Activated naive CD8-positive, alpha-beta T cell (primary cell): ENCODE results near the gene VSTM2B.

Experiments
- H3K27ac Mint-ChIP-seq: one replicate; pipeline ENCODE4 v1.8.0; 2021; ENCODE audit warnings: mixed read lengths
- H3K27me3 Mint-ChIP-seq: one replicate; pipeline ENCODE4 v1.8.0; 2021; ENCODE audit warnings: mixed read lengths
- H3K36me3 Mint-ChIP-seq: one replicate; pipeline ENCODE4 v1.8.0; 2021; ENCODE audit warnings: mixed read lengths
- H3K4me1 Mint-ChIP-seq: one replicate; pipeline ENCODE4 v1.8.0; 2021; ENCODE audit warnings: low read depth, mixed read lengths
- H3K4me3 Mint-ChIP-seq: one replicate; pipeline ENCODE4 v1.8.0; 2021; ENCODE audit warnings: mild to moderate bottlenecking, mixed read lengths
- H3K9me3 Mint-ChIP-seq: one replicate; pipeline ENCODE4 v1.8.0; 2021; ENCODE audit warnings: low read depth, mixed read lengths

The VSTM2B gene

GRCh38 chr19:29489172-29489951 lies 36.4 kb upstream of the VSTM2B start:
- Mint-ChIP-seq H3K27me3 (peaks cover 39% of the 10 kb centered on the region), H3K27ac (no peak overlapping the region)

GRCh38 chr19:29491491-29491890 lies 34.3 kb upstream of the VSTM2B start:
- Mint-ChIP-seq H3K36me3 (no peaks in the 10 kb centered on the region), H3K4me1 (peaks cover 2% of the 10 kb centered on the region), H3K27ac (no peak overlapping the region), H3K9me3 (no peaks in the 10 kb centered on the region), H3K4me3 (no peak overlapping the region), H3K27me3 (peaks cover 34% of the 10 kb centered on the region)

More at GRCh38 chr19:29489172-29489951, 36.4 kb upstream of the VSTM2B start:
- Mint-ChIP-seq H3K9me3 (no peaks in the 10 kb centered on the region), H3K36me3 (no peaks in the 10 kb centered on the region), H3K4me3 (no peak overlapping the region), H3K4me1 (peaks cover 2% of the 10 kb centered on the region)

GRCh38 chr19:29491995-29492577 lies 33.7 kb upstream of the VSTM2B start:
- Mint-ChIP-seq H3K36me3 (no peaks in the 10 kb centered on the region), H3K4me1 (peaks cover 2% of the 10 kb centered on the region), H3K9me3 (no peaks in the 10 kb centered on the region), H3K27me3 (peaks cover 33% of the 10 kb centered on the region), H3K4me3 (no peak overlapping the region), H3K27ac (no peak overlapping the region)

GRCh38 chr19:29492769-29493168 lies 33.0 kb upstream of the VSTM2B start:
- H3K4me3 Mint-ChIP-seq, result no peak overlapping the region
- H3K27me3 Mint-ChIP-seq, result peaks cover 31% of the 10 kb centered on the region
- H3K4me1 Mint-ChIP-seq, result peaks cover 2% of the 10 kb centered on the region
- H3K27ac Mint-ChIP-seq, result no peak overlapping the region
- no peaks in the 10 kb centered on the region for H3K36me3 Mint-ChIP-seq
- no peaks in the 10 kb centered on the region for H3K9me3 Mint-ChIP-seq

- Mint-ChIP-seq H3K27ac (no peak overlapping the region), H3K27me3 (peaks cover 23% of the 10 kb centered on the region), H3K4me3 (no peak overlapping the region), H3K4me1 (peaks cover 2% of the 10 kb centered on the region), H3K9me3 (no peaks in the 10 kb centered on the region), H3K36me3 (no peaks in the 10 kb centered on the region)
Measured at GRCh38 chr19:29495091-29495490, 30.7 kb upstream of the VSTM2B start.

GRCh38 chr19:29495901-29496441 lies 29.8 kb upstream of the VSTM2B start:
- H3K9me3 Mint-ChIP-seq, result no peaks in the 10 kb centered on the region
- H3K27me3 Mint-ChIP-seq, result peaks cover 19% of the 10 kb centered on the region
- H3K36me3 Mint-ChIP-seq, result no peaks in the 10 kb centered on the region
- no peak overlapping the region for H3K27ac Mint-ChIP-seq
- H3K4me1 Mint-ChIP-seq, result peaks cover 2% of the 10 kb centered on the region
- H3K4me3 Mint-ChIP-seq, result no peak overlapping the region

GRCh38 chr19:29497241-29497640 lies 28.6 kb upstream of the VSTM2B start:
- Mint-ChIP-seq H3K4me1 (peaks cover 2% of the 10 kb centered on the region), H3K9me3 (no peaks in the 10 kb centered on the region), H3K27me3 (peaks cover 12% of the 10 kb centered on the region), H3K27ac (no peak overlapping the region), H3K4me3 (no peak overlapping the region), H3K36me3 (no peaks in the 10 kb centered on the region)

GRCh38 chr19:29497686-29498436 lies 27.9 kb upstream of the VSTM2B start:
- H3K9me3 Mint-ChIP-seq, result no peaks in the 10 kb centered on the region
- H3K4me1 Mint-ChIP-seq, result no peaks in the 10 kb centered on the region
- no peaks in the 10 kb centered on the region for H3K36me3 Mint-ChIP-seq
- peaks cover 5% of the 10 kb centered on the region for H3K27me3 Mint-ChIP-seq
- H3K4me3 Mint-ChIP-seq, result no peak overlapping the region
- no peak overlapping the region for H3K27ac Mint-ChIP-seq

- H3K4me3 Mint-ChIP-seq, result no peak overlapping the region
- H3K27me3 Mint-ChIP-seq, result peaks cover 5% of the 10 kb centered on the region
- H3K9me3 Mint-ChIP-seq, result no peaks in the 10 kb centered on the region
- H3K27ac Mint-ChIP-seq, result no peak overlapping the region
- H3K36me3 Mint-ChIP-seq, result no peaks in the 10 kb centered on the region
- H3K4me1 Mint-ChIP-seq, result no peaks in the 10 kb centered on the region
Measured at GRCh38 chr19:29499261-29499920, 26.4 kb upstream of the VSTM2B start.

GRCh38 chr19:29499921-29500590 lies 25.7 kb upstream of the VSTM2B start:
- Mint-ChIP-seq H3K36me3 (no peaks in the 10 kb centered on the region), H3K4me3 (no peak overlapping the region), H3K9me3 (no peaks in the 10 kb centered on the region), H3K4me1 (no peaks in the 10 kb centered on the region), H3K27ac (no peak overlapping the region), H3K27me3 (peaks cover 5% of the 10 kb centered on the region)

GRCh38 chr19:29501816-29502580 lies 23.8 kb upstream of the VSTM2B start:
- Mint-ChIP-seq H3K9me3 (no peaks in the 10 kb centered on the region), H3K27me3 (peaks cover 4% of the 10 kb centered on the region), H3K4me3 (no peak overlapping the region), H3K36me3 (no peaks in the 10 kb centered on the region), H3K27ac (no peak overlapping the region), H3K4me1 (no peaks in the 10 kb centered on the region)

GRCh38 chr19:29502581-29502850 lies 23.3 kb upstream of the VSTM2B start:
- no peaks in the 10 kb centered on the region for H3K9me3 Mint-ChIP-seq
- no peaks in the 10 kb centered on the region for H3K36me3 Mint-ChIP-seq
- no peaks in the 10 kb centered on the region for H3K4me1 Mint-ChIP-seq
- peaks cover 4% of the 10 kb centered on the region for H3K27me3 Mint-ChIP-seq
- no peak overlapping the region for H3K4me3 Mint-ChIP-seq
- H3K27ac Mint-ChIP-seq, result no peak overlapping the region

- no peaks in the 10 kb centered on the region for H3K4me1 Mint-ChIP-seq
- H3K4me3 Mint-ChIP-seq, result no peak overlapping the region
- H3K27ac Mint-ChIP-seq, result no peak overlapping the region
- no peaks in the 10 kb centered on the region for H3K36me3 Mint-ChIP-seq
- no peaks in the 10 kb centered on the region for H3K9me3 Mint-ChIP-seq
- H3K27me3 Mint-ChIP-seq, result peaks cover 10% of the 10 kb centered on the region
Measured at GRCh38 chr19:29503140-29503758, 22.5 kb upstream of the VSTM2B start.
